HEK293 (cell line): ENCODE results near the gene SCIN.

Experiments used
- CTCF ChIA-PET: fragments of 350-600 bp; formaldehyde crosslinking; extraction: SDS; loops from one replicate; lab custom pipeline; 2021; ENCODE audit warnings: antibody characterized with exemption; lab: Yijun Ruan, JAX
- POLR2A ChIA-PET: fragments of 300-600 bp; formaldehyde crosslinking; extraction: SDS; loops from one replicate; lab custom pipeline; 2020; ENCODE audit warnings: antibody characterized with exemption, inconsistent platforms; lab: Yijun Ruan, JAX
- H3K27ac ChIP-seq: fragments of 200-500 bp; sonication (Bioruptor generic); 2 replicates; pipeline ENCODE4 v1.5.1; 2014; ENCODE audit warnings: low read depth, low read length, control low read depth, inconsistent platforms; ENCODE audit errors: extremely low read depth
- H3K36me3 ChIP-seq, 2 experiments: fragments of 200-500 bp in 1 of 2; sonication (Bioruptor generic) in 1 of 2; 1 replicate in 1 of 2; 2 replicates in 1 of 2; pipeline ENCODE4 v1.5.1; 2014 to 2017; ENCODE audit warnings: inconsistent platforms in 2 of 2, low read length in 2 of 2; ENCODE audit not compliant: control insufficient read depth in 2 of 2, insufficient read depth in 1 of 2
- H3K4me1 ChIP-seq: fragments of 200-500 bp; sonication (Bioruptor generic); 2 replicates; pipeline ENCODE4 v1.5.1; 2014; ENCODE audit warnings: mild to moderate bottlenecking, low read length, inconsistent platforms; ENCODE audit not compliant: control insufficient read depth, insufficient read depth
- H3K4me3 ChIP-seq: 2 replicates; pipeline ENCODE4 v1.5.1; 2011; ENCODE audit warnings: low read depth, mild to moderate bottlenecking, control low read depth, low read length, moderate library complexity
- H3K9me3 ChIP-seq: fragments of 200-500 bp; sonication (Bioruptor generic); 2 replicates; pipeline ENCODE4 v1.5.1; 2014; ENCODE audit warnings: low read depth, low read length, inconsistent platforms; ENCODE audit not compliant: control insufficient read depth, insufficient read depth
- IKZF3 ChIP-seq: fragments of 450-650 bp; IDR thresholded peaks from 2 replicates; pipeline ENCODE4 v1.5.0; 2018; ENCODE audit warnings: missing biosample characterization, mild to moderate bottlenecking, missing genetic modification characterization, moderate library complexity
- KLF16 ChIP-seq: fragments of 450-650 bp; formaldehyde crosslinking; IDR thresholded peaks from 2 replicates; pipeline ENCODE4 v1.5.1; 2017; ENCODE audit warnings: missing biosample characterization, missing genetic modification characterization
- KLF7 ChIP-seq: fragments of 450-650 bp; formaldehyde crosslinking; IDR thresholded peaks from 2 replicates; pipeline ENCODE4 v1.5.1; 2016; ENCODE audit warnings: missing biosample characterization, missing genetic modification characterization, borderline replicate concordance
- SETDB1 ChIP-seq: IDR thresholded peaks from one replicate; pipeline ENCODE4 v1.6.1; 2017; ENCODE audit warnings: mild to moderate bottlenecking, low read length, moderate library complexity, mixed read lengths; ENCODE audit not compliant: insufficient read length
- YY1 ChIP-seq: fragments of 450-650 bp; formaldehyde crosslinking; IDR thresholded peaks from 2 replicates; pipeline ENCODE4 v1.5.1; 2018; ENCODE audit warnings: missing biosample characterization, missing genetic modification characterization
- ZBTB7A ChIP-seq: fragments of 450-650 bp; formaldehyde crosslinking; IDR thresholded peaks from 2 replicates; pipeline ENCODE4 v1.5.1; 2016; ENCODE audit warnings: low read depth, missing biosample characterization, missing genetic modification characterization
- ZFP37 ChIP-seq: fragments of 450-650 bp; formaldehyde crosslinking; IDR thresholded peaks from 2 replicates; pipeline ENCODE4 v1.5.1; 2016; ENCODE audit warnings: missing biosample characterization, missing genetic modification characterization
- ZNF121 ChIP-seq: fragments of 450-650 bp; formaldehyde crosslinking; IDR thresholded peaks from 2 replicates; pipeline ENCODE4 v1.5.1; 2016; ENCODE audit warnings: missing biosample characterization, missing genetic modification characterization
- ZNF138 ChIP-seq: fragments of 450-650 bp; formaldehyde crosslinking; IDR thresholded peaks from 2 replicates; pipeline ENCODE4 v1.5.1; 2016; ENCODE audit warnings: missing biosample characterization, missing genetic modification characterization, borderline replicate concordance
- ZNF174 ChIP-seq: fragments of 450-650 bp; formaldehyde crosslinking; IDR thresholded peaks from 2 replicates; pipeline ENCODE4 v1.5.0; 2017; ENCODE audit warnings: missing biosample characterization, mild to moderate bottlenecking, missing genetic modification characterization
- ZNF175 ChIP-seq: fragments of 450-650 bp; formaldehyde crosslinking; IDR thresholded peaks from 2 replicates; pipeline ENCODE4 v1.5.1; 2016; ENCODE audit warnings: missing biosample characterization, missing genetic modification characterization
- ZNF354C ChIP-seq: fragments of 450-650 bp; formaldehyde crosslinking; IDR thresholded peaks from 2 replicates; pipeline ENCODE4 v1.5.1; 2016; ENCODE audit warnings: missing biosample characterization, missing genetic modification characterization, low read depth, borderline replicate concordance
- ZNF426 ChIP-seq: fragments of 450-650 bp; formaldehyde crosslinking; IDR thresholded peaks from 2 replicates; pipeline ENCODE4 v1.5.1; 2017; ENCODE audit warnings: missing biosample characterization, missing genetic modification characterization, mild to moderate bottlenecking, inconsistent platforms, moderate library complexity
- ZNF510 ChIP-seq: fragments of 450-650 bp; formaldehyde crosslinking; IDR thresholded peaks from 2 replicates; pipeline ENCODE4 v1.5.1; 2018; ENCODE audit warnings: mild to moderate bottlenecking, missing genetic modification characterization, missing biosample characterization; ENCODE audit not compliant: insufficient replicate concordance
- ZNF521 ChIP-seq: fragments of 450-650 bp; formaldehyde crosslinking; IDR thresholded peaks from 2 replicates; pipeline ENCODE4 v1.5.1; 2017; ENCODE audit warnings: missing biosample characterization, mild to moderate bottlenecking, missing genetic modification characterization
- ZNF548 ChIP-seq: fragments of 450-650 bp; formaldehyde crosslinking; IDR thresholded peaks from 2 replicates; pipeline ENCODE4 v1.5.1; 2016; ENCODE audit warnings: missing biosample characterization, missing genetic modification characterization
- ZNF560 ChIP-seq: fragments of 450-650 bp; formaldehyde crosslinking; IDR thresholded peaks from 2 replicates; pipeline ENCODE4 v1.5.1; 2017; ENCODE audit warnings: missing biosample characterization, missing genetic modification characterization, borderline replicate concordance
- ZNF623 ChIP-seq: fragments of 450-650 bp; formaldehyde crosslinking; IDR thresholded peaks from 2 replicates; pipeline ENCODE4 v1.5.1; 2016; ENCODE audit warnings: missing biosample characterization, missing genetic modification characterization
- ZNF626 ChIP-seq: fragments of 450-650 bp; sonication (Bioruptor Pico); formaldehyde crosslinking; IDR thresholded peaks from 2 replicates; pipeline ENCODE4 v1.5.1; 2018; ENCODE audit warnings: missing biosample characterization, missing genetic modification characterization, inconsistent platforms
- ZSCAN30 ChIP-seq: fragments of 450-650 bp; IDR thresholded peaks from 2 replicates; pipeline ENCODE4 v1.5.1; 2018; ENCODE audit warnings: missing biosample characterization, mild to moderate bottlenecking, missing genetic modification characterization, moderate library complexity
- TF ChIP-seq, protein P1 (sequence below): fragments of 450-650 bp; formaldehyde crosslinking; IDR thresholded peaks from 2 replicates; pipeline ENCODE4 v1.5.1; 2016; ENCODE audit warnings: missing biosample characterization, missing genetic modification characterization
- TF ChIP-seq, protein P2 (sequence below): fragments of 450-650 bp; IDR thresholded peaks from 2 replicates; pipeline ENCODE4 v1.5.1; 2018; ENCODE audit warnings: missing biosample characterization, mild to moderate bottlenecking, missing genetic modification characterization
- TF ChIP-seq, protein P3 (sequence below): fragments of 450-650 bp; formaldehyde crosslinking; IDR thresholded peaks from 2 replicates; pipeline ENCODE4 v1.5.1; 2016; ENCODE audit warnings: missing biosample characterization, missing genetic modification characterization
- TF ChIP-seq, protein P4 (sequence below): fragments of 450-650 bp; formaldehyde crosslinking; IDR thresholded peaks from 2 replicates; pipeline ENCODE4; 2016; ENCODE audit warnings: missing biosample characterization, missing genetic modification characterization

Gene SCIN

DNA sequence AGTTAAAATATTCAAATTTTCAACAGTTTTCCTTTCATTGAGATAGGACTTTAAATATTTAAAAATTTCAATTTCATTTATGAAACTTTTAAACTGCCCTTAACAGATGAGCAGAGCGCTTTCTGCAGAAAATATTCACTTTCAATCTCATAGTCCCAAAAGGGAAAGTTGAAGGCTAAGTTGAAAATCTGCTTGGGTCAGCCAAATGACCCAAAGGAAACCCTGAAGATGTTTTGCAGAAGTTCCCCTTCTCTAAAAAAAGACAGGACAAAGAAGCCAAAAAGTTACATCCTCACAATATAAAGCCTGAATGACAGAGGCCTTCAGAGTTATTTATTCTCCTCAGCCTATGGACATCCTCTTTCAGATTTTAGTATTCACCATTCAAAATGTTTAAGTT is 17.6 kb upstream of the SCIN start (continued):
- TF ChIP-seq, protein P1, sequence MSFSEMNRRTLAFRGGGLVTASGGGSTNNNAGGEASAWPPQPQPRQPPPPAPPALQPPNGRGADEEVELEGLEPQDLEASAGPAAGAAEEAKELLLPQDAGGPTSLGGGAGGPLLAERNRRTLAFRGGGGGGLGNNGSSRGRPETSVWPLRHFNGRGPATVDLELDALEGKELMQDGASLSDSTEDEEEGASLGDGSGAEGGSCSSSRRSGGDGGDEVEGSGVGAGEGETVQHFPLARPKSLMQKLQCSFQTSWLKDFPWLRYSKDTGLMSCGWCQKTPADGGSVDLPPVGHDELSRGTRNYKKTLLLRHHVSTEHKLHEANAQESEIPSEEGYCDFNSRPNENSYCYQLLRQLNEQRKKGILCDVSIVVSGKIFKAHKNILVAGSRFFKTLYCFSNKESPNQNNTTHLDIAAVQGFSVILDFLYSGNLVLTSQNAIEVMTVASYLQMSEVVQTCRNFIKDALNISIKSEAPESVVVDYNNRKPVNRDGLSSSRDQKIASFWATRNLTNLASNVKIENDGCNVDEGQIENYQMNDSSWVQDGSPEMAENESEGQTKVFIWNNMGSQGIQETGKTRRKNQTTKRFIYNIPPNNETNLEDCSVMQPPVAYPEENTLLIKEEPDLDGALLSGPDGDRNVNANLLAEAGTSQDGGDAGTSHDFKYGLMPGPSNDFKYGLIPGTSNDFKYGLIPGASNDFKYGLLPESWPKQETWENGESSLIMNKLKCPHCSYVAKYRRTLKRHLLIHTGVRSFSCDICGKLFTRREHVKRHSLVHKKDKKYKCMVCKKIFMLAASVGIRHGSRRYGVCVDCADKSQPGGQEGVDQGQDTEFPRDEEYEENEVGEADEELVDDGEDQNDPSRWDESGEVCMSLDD (tag by site-specific recombination) = no peak
- TF ChIP-seq ZNF560 (tag by site-specific recombination) (no peak), IKZF3 (tag by site-specific recombination) (no peak), KLF16 (tag by site-specific recombination) (no peak), ZNF510 (tag by site-specific recombination) (no peak), ZNF354C (tag by site-specific recombination) (no peak)
- TF ChIP-seq, protein P2, sequence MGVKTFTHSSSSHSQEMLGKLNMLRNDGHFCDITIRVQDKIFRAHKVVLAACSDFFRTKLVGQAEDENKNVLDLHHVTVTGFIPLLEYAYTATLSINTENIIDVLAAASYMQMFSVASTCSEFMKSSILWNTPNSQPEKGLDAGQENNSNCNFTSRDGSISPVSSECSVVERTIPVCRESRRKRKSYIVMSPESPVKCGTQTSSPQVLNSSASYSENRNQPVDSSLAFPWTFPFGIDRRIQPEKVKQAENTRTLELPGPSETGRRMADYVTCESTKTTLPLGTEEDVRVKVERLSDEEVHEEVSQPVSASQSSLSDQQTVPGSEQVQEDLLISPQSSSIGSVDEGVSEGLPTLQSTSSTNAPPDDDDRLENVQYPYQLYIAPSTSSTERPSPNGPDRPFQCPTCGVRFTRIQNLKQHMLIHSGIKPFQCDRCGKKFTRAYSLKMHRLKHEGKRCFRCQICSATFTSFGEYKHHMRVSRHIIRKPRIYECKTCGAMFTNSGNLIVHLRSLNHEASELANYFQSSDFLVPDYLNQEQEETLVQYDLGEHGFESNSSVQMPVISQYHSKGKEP (tag by site-specific recombination) = no peak

DNA sequence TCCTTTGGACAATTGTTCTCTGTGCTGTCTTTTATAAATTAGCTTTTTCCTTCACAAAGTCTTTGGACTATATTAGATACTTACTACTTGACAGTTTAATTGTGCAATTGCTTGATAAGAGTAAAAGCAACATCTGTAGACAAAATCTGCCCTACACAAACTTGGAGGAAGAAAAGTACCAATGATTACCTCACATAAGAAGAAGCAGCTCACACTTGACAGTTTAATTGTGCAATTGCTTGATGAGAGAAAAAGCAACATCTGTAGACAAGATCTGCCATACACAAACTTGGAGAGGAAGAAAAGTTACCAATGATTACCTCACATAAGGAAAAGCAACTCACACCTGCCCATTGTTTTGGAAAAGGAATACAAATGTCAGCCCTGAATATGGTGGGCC is 17.1 kb upstream of the SCIN start:
- no peaks in the 10 kb centered on the region for H3K9me3 ChIP-seq
- no peak overlapping the region for H3K27ac ChIP-seq
- POLR2A ChIA-PET = interaction anchor here (1.4 kb wide), 1 partner anchor 18 kb away, joined by 4 read pairs; the partner anchor contains the start of gene SCIN
- H3K4me3 ChIP-seq = no peak overlapping the region
- H3K4me1 ChIP-seq = no peaks in the 10 kb centered on the region; the same call in 1 of the 2 replicates
- H3K36me3 ChIP-seq = no peaks in the 10 kb centered on the region
- TF ChIP-seq ZNF626 (tag by site-specific recombination) (no peak), ZNF560 (tag by site-specific recombination) (no peak), ZNF521 (tag by site-specific recombination) (no peak), ZNF426 (tag by site-specific recombination) (no peak), ZNF121 (tag by site-specific recombination) (no peak), YY1 (tag by site-specific recombination) (no peak), ZFP37 (tag by site-specific recombination) (no peak), IKZF3 (tag by site-specific recombination) (no peak), SETDB1 (no peak), ZBTB7A (no peak), ZSCAN30 (tag by site-specific recombination) (no peak), ZNF174 (tag by site-specific recombination) (no peak), ZNF548 (tag by site-specific recombination) (no peak), ZNF623 (tag by site-specific recombination) (no peak), ZNF138 (tag by site-specific recombination) (no peak), KLF7 (tag by site-specific recombination) (no peak), ZNF175 (tag by site-specific recombination) (no peak)
- TF ChIP-seq, protein P3, sequence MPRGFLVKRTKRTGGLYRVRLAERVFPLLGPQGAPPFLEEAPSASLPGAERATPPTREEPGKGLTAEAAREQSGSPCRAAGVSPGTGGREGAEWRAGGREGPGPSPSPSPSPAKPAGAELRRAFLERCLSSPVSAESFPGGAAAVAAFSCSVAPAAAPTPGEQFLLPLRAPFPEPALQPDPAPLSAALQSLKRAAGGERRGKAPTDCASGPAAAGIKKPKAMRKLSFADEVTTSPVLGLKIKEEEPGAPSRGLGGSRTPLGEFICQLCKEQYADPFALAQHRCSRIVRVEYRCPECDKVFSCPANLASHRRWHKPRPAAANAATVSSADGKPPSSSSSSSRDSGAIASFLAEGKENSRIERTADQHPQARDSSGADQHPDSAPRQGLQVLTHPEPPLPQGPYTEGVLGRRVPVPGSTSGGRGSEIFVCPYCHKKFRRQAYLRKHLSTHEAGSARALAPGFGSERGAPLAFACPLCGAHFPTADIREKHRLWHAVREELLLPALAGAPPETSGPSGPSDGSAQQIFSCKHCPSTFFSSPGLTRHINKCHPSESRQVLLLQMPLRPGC (tag by site-specific recombination) = no peak
- TF ChIP-seq, protein P4, sequence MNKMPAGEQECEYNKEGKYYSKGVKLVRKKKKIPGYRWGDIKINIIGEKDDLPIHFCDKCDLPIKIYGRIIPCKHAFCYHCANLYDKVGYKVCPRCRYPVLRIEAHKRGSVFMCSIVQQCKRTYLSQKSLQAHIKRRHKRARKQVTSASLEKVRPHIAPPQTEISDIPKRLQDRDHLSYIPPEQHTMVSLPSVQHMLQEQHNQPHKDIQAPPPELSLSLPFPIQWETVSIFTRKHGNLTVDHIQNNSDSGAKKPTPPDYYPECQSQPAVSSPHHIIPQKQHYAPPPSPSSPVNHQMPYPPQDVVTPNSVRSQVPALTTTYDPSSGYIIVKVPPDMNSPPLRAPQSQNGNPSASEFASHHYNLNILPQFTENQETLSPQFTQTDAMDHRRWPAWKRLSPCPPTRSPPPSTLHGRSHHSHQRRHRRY (tag by site-specific recombination) = no peak
- CTCF ChIA-PET = interaction anchor here (1.0 kb wide), 1 partner anchor 10 kb away, joined by 3 read pairs; no protein-coding TSS in a partner anchor
